ENCODE data around the gene SPATA31C2.
"Not testable (repeated sequence)": the region's sequence is repeated elsewhere in the genome, so short reads cannot be mapped to it uniquely, and the experiment has no call there.

SPATA31C2 gene

DNA sequence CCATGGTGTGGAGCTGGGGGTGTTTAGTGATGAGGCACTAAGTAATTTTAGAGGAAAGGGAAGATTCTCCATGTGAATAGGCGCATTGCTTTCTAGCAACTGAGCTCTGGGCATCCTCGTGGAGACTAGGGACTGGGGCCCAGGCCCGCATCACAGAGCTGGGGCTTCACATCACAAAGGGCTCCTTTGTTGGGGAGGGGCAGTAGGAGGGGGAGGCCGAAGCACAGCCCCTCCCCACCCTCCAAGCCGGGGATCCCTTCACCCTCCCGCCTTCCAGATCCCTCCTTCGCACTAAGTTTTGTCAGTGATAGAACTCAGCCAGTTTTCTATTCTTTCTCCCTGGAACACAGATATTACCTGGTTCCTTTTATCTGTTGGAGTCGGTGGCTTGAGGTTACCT, at the start of gene SPATA31C2:
Gene SPATA31C2, minus strand, starts transcription at position 101 of the 400 bp plus-strand sequence. Its CDS starts 29 bp downstream, at position 72.
- not testable (repeated sequence) for H3K9me3 Mint-ChIP-seq; H3K4me3 Mint-ChIP-seq; H3K4me1 Mint-ChIP-seq; DNase-seq (ENCODE audit: low spot score in 2 of 2); ATAC-seq (replicated peaks; ENCODE audit: extremely low read depth, poor library complexity, severe bottlenecking); H3K36me3 Mint-ChIP-seq (ENCODE audit: insufficient read depth); H3K27ac Mint-ChIP-seq (ENCODE audit: low read depth); H3K27me3 Mint-ChIP-seq

DNA sequence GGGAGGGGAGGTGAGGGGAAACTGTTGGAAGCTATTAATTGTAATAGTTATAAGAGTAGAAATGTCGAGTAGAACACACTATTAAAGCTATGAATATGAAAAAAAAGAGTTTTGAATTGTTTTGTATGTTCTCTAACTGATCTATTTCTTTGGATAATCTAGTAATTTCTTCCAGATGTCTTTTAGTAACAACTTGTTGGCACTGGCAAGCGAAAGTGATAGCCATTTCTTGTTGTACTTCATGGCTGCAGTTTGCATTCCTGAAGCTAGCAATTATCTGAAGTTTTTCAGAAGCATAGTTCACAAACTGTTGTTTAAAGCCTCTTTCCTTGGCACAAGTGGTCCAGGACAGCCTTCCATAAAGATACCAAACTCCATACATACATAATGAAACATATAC, 49.4 kb upstream of the SPATA31C2 start:
- H3K4me1 Mint-ChIP-seq: no peaks in the 10 kb centered on the region
- ATAC-seq (replicated peaks; ENCODE audit: extremely low read depth, poor library complexity, severe bottlenecking) (no peak), DNase-seq (ENCODE audit: low spot score in 2 of 2) (no peak)
- H3K27ac Mint-ChIP-seq (ENCODE audit: low read depth): no peak overlapping the region
- peaks cover 5% of the 10 kb centered on the region for H3K9me3 Mint-ChIP-seq
- H3K36me3 Mint-ChIP-seq (ENCODE audit: insufficient read depth): no peaks in the 10 kb centered on the region
- no peak overlapping the region for H3K4me3 Mint-ChIP-seq
- H3K27me3 Mint-ChIP-seq: peaks cover 75% of the 10 kb centered on the region

DNA sequence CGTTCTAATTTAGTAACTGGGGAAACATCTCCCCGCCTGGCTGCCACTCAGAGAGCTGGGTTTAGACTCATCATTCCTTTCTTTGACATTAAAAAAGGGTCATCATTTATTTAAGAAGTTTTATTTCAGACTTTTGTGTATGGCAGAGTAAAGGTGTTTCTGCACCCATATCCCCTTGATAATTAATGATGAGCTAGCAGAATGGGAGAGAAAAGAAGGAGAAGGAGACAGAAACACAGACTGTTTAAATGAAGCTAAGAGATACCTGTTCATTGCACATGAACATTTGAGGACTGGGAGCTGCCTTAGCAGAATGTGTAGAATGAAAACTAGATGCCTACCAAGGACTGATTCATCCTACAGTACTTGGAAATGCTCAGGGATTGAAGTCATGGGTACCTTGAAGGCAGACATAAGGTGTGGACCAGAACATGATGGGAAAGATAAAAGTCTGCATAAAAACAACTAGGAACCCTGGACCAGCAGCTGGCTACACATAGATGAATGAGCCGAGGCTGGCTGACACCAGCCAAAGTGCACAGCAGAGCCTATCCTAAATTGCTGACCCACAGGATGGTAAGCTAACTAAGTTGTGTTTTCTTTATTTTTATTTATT, 48.3 kb upstream of the SPATA31C2 start:
- no peak for ATAC-seq (replicated peaks; ENCODE audit: extremely low read depth, poor library complexity, severe bottlenecking)
- no peak for DNase-seq (ENCODE audit: low spot score in 2 of 2)

DNA sequence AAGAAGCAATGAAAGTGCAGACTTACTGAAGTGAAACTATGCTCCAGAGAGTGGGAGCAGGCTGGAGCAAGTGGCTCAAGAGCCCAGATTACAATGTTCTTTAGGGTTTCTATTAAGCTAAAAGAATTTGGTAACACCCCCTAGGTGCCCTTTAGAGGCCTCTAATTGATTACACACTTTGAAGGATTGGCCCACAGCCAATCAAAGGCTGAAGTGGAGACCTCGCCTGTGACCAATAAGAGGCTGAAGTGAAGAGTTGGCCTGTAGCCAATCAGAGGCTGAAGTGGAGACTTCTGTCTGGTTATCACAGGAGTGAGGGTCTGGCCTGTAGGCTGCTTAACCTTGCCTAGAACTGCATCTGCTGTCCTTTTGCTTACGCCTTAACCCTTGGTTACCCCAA, 46.7 kb upstream of the SPATA31C2 start:
- H3K4me3 Mint-ChIP-seq: no peak overlapping the region
- no peak overlapping the region for H3K27ac Mint-ChIP-seq (ENCODE audit: low read depth)
- peaks cover 9% of the 10 kb centered on the region for H3K4me1 Mint-ChIP-seq
- H3K9me3 Mint-ChIP-seq: peaks cover 5% of the 10 kb centered on the region
- H3K27me3 Mint-ChIP-seq: peaks cover 67% of the 10 kb centered on the region
- no peak for ATAC-seq (replicated peaks; ENCODE audit: extremely low read depth, poor library complexity, severe bottlenecking)
- no peaks in the 10 kb centered on the region for H3K36me3 Mint-ChIP-seq (ENCODE audit: insufficient read depth)
- no peak for DNase-seq (ENCODE audit: low spot score in 2 of 2)

More for the DNA sequence above, 48.3 kb upstream of the SPATA31C2 start:
- Mint-ChIP-seq H3K4me1 (no peaks in the 10 kb centered on the region), H3K4me3 (no peak overlapping the region), H3K27me3 (peaks cover 73% of the 10 kb centered on the region), H3K9me3 (peaks cover 5% of the 10 kb centered on the region), H3K36me3 (ENCODE audit: insufficient read depth) (no peaks in the 10 kb centered on the region), H3K27ac (ENCODE audit: low read depth) (no peak overlapping the region)

DNA sequence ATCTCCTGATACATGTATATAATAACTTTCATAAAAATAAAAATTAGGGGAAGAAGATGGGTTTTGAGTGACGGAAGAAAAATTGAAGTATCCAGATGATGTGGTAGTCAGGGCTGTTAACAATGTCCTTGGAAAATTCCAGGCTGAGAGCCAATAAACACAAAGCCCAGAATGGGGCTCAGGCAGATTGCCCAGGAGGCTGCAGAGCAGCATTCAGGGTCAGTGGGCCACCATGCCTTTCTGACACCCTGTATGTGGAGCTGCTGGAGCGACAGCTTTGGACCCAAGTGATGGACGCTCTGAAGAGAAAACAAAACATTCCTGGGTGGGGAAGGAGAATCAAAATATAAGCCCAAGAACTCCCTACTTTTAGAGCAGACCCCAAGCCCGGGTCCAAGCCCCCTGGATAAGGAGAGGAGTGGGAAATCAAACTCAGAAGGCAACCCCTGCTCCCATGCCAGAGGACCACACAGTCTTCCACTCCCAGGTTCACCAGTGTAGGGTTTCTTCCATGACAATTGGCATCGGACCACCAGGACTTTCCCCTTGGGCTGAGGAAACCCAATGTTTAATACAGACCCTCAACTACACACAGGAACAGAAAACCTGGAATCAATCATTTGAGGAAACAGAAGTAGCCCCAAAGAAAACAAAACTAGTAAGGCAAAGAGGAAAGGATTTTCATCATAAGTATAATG, 45.7 kb upstream of the SPATA31C2 start:
- Mint-ChIP-seq H3K27me3 (peaks cover 57% of the 10 kb centered on the region), H3K36me3 (ENCODE audit: insufficient read depth) (peaks cover 2% of the 10 kb centered on the region), H3K4me1 (peaks cover 15% of the 10 kb centered on the region), H3K27ac (ENCODE audit: low read depth) (no peak overlapping the region), H3K4me3 (no peak overlapping the region), H3K9me3 (peaks cover 3% of the 10 kb centered on the region)
- DNase-seq (ENCODE audit: low spot score in 2 of 2) (no peak), ATAC-seq (replicated peaks; ENCODE audit: extremely low read depth, poor library complexity, severe bottlenecking) (no peak)

DNA sequence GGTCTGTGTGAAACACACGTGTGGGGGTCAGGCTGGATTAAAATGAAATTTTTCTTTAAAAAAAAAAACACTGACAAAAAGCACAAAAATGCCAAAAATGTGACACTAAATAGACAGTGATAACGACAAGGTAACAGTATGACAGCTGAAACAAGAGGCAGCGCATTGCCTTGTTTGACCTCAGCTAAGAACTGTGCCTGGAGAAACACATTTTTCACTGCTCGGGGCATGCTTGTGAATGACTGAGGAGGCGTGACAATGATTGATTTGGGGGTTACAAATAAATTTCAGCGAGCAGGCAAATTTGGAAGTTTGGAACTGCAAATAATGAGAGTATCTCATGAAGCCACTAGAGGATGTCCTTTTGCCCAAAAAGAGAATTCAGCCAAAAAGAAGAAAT, 44.2 kb upstream of the SPATA31C2 start:
- DNase-seq (ENCODE audit: low spot score in 2 of 2) (no peak), ATAC-seq (replicated peaks; ENCODE audit: extremely low read depth, poor library complexity, severe bottlenecking) (no peak)
- H3K9me3 Mint-ChIP-seq: no peaks in the 10 kb centered on the region
- H3K4me3 Mint-ChIP-seq: no peak overlapping the region
- peaks cover 54% of the 10 kb centered on the region for H3K27me3 Mint-ChIP-seq
- H3K27ac Mint-ChIP-seq (ENCODE audit: low read depth): no peak overlapping the region
- H3K4me1 Mint-ChIP-seq: peaks cover 22% of the 10 kb centered on the region
- peaks cover 5% of the 10 kb centered on the region for H3K36me3 Mint-ChIP-seq (ENCODE audit: insufficient read depth)

DNA sequence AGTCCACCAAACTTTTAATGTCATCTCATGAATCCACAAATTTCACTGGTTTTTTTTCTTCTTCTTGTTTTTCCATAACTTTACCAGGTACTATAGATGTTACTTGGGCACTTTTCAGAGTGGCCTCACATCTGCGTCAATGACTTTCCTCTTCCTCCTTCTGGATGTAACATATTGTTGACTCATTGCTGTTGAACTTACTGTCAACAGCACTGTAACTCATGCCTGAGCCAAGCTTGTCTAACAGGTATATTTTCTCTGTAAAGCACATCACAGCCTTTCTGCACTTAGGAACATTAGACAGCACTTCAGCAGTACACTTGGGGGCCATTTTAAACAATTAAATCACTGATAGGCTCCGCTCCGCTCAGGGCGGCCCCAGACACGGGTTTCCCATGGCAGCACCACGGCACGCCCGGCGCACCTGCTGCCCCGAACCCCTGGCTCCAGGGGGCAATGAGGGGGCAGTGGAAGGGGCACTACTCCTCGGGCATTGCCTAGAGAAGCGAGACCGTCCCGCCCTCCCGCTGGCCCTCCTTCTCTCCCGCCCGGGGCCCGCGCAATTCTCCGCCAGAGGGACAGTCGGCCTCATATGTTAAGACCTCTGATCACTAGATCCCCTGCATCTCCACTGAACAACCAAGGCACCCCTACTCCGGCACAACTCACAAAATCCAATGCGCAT, 41.9 kb upstream of the SPATA31C2 start:
- Mint-ChIP-seq H3K4me3 (no peak overlapping the region), H3K4me1 (peaks cover 22% of the 10 kb centered on the region), H3K27me3 (peaks cover 37% of the 10 kb centered on the region), H3K27ac (ENCODE audit: low read depth) (no peak overlapping the region), H3K9me3 (no peaks in the 10 kb centered on the region), H3K36me3 (ENCODE audit: insufficient read depth) (peaks cover 5% of the 10 kb centered on the region)
- ATAC-seq (replicated peaks; ENCODE audit: extremely low read depth, poor library complexity, severe bottlenecking): no peak
- no peak for DNase-seq (ENCODE audit: low spot score in 2 of 2)

DNA sequence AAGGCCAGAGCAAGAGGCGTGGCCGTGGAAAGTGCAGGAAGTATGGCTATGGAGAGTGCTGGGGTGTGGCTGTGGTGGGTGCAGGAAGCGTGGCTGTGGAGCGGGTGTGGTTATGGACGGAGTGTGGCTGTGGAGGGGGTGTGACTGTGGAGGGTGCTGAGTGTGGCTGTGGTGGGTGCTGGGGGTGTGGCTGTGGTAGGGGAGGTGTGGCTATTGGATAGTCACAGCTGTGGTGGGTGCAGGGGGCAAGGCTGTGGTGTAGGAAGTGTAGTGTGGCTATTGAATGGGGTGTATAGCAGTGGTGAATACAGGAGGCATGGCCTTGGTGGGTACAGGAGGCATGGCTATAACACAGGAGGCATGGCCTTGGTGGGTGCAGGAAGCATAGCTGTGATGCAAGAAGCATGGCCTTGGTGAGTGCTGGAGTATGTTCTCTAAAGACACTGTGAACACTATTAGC, 40.8 kb upstream of the SPATA31C2 start:
- ATAC-seq (replicated peaks; ENCODE audit: extremely low read depth, poor library complexity, severe bottlenecking): peak; percentile 83
- peaks cover 22% of the 10 kb centered on the region for H3K4me1 Mint-ChIP-seq
- peaks cover 5% of the 10 kb centered on the region for H3K36me3 Mint-ChIP-seq (ENCODE audit: insufficient read depth)
- no peak overlapping the region for H3K4me3 Mint-ChIP-seq
- peaks cover 26% of the 10 kb centered on the region for H3K27me3 Mint-ChIP-seq
- no peaks in the 10 kb centered on the region for H3K9me3 Mint-ChIP-seq
- DNase-seq (ENCODE audit: low spot score in 2 of 2): peak in 1 of 2 donors; percentile 21
- H3K27ac Mint-ChIP-seq (ENCODE audit: low read depth): peak overlapping the region; percentile 56

DNA sequence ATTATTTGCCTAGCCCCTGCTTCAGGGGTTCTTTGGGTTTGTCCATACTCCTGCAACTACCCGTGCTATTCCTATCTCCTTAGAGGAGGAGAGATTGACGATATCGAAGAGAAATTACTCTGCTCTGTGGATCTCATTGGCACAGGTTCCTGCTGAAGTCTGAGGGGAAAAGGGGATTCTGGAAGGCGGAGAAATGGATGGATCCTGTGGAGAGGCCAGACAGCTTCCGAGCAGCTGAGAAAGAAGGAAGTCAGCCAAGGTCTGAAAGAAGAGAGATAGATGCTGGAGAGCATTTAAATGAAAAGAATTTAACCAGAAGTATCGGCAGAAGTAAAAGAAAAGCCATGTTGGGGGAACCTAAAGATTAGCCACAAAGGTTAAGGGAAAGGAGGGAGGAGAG, 40.4 kb upstream of the SPATA31C2 start:
- H3K4me3 Mint-ChIP-seq: no peak overlapping the region
- H3K27ac Mint-ChIP-seq (ENCODE audit: low read depth): peak overlapping the region; percentile 56
- H3K9me3 Mint-ChIP-seq: no peaks in the 10 kb centered on the region
- H3K4me1 Mint-ChIP-seq: peaks cover 22% of the 10 kb centered on the region
- H3K36me3 Mint-ChIP-seq (ENCODE audit: insufficient read depth): peaks cover 5% of the 10 kb centered on the region
- DNase-seq (ENCODE audit: low spot score in 2 of 2): no peak
- ATAC-seq (replicated peaks; ENCODE audit: extremely low read depth, poor library complexity, severe bottlenecking): no peak
- H3K27me3 Mint-ChIP-seq: peaks cover 22% of the 10 kb centered on the region

DNA sequence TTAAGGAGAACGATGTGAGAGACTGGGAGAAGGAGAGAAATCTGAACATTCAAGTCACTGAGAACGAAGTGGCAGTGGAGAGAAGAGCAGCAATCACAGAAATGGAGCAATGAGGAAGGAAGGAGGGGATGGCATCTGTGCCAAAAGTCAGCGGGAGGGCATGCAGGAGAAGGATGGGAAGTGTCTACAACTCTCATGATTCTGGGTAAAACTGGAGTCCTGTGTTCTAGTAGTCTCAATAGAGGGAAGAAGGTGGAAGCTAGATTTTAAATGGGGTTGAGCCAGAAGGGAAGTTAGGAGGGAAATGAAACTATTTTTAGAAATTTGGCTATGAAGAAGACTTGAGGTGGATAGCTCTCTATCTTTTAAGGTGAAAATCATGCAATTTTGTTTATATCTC, 39.1 kb upstream of the SPATA31C2 start:
- ATAC-seq (replicated peaks; ENCODE audit: extremely low read depth, poor library complexity, severe bottlenecking): no peak
- Mint-ChIP-seq H3K9me3 (no peaks in the 10 kb centered on the region), H3K4me1 (peaks cover 22% of the 10 kb centered on the region), H3K27me3 (peaks cover 9% of the 10 kb centered on the region), H3K36me3 (ENCODE audit: insufficient read depth) (peaks cover 5% of the 10 kb centered on the region), H3K27ac (ENCODE audit: low read depth) (no peak overlapping the region), H3K4me3 (no peak overlapping the region)
- no peak for DNase-seq (ENCODE audit: low spot score in 2 of 2)

DNA sequence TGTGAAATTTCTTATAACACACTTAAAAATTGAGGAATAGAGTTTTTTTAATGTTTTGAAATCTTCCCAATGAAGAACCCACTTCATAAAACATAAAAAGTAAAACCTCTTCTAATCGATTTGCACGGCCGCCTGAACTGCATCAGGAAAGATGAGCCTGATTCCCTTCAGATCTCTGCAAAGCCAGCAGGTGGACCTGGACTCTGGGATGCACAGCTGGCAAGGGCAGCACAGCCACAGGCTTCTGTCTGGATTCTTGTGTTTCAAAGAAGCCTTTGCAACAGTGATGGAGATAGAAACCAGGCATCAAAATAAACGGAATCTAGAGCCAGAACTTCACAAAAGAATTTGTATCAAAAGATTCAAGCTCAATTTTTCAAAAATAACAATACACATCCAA, 36.0 kb upstream of the SPATA31C2 start:
- DNase-seq (ENCODE audit: low spot score in 2 of 2) (no peak), ATAC-seq (replicated peaks; ENCODE audit: extremely low read depth, poor library complexity, severe bottlenecking) (no peak)
- Mint-ChIP-seq H3K36me3 (ENCODE audit: insufficient read depth) (peaks cover 5% of the 10 kb centered on the region), H3K4me3 (no peak overlapping the region), H3K27ac (ENCODE audit: low read depth) (no peak overlapping the region), H3K9me3 (no peaks in the 10 kb centered on the region), H3K27me3 (no peaks in the 10 kb centered on the region), H3K4me1 (peaks cover 10% of the 10 kb centered on the region)

DNA sequence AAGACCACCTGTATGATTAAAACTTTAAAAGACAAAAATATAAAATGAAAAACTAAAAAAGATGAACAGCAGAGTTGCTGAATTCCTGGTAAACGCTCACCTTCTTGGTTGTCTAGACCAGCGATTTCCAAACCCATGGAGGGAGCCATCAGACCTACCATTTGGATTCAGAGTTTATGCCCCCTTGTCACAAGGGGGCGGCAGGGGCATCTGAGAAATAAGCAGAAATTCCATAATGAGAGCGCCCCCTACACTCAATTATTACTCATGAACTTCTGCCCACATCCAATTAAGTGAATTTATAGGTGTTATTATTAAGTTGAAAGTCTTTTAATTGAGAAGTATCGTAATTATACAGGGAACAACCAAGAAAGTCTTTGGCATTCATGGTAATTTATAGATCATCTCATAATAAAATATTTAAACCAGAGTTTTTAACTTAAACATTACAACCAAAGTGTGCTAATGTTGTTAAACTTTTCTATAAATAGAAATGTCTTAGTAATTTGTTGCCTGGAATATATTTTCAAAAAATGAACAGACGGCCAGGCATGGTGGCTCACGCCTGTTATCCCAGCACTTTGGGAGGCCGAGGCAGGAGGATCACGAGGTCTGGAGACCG, 35.2 kb upstream of the SPATA31C2 start:
- peaks cover 2% of the 10 kb centered on the region for H3K4me1 Mint-ChIP-seq
- ATAC-seq (replicated peaks; ENCODE audit: extremely low read depth, poor library complexity, severe bottlenecking): no peak
- no peaks in the 10 kb centered on the region for H3K36me3 Mint-ChIP-seq (ENCODE audit: insufficient read depth)
- no peaks in the 10 kb centered on the region for H3K9me3 Mint-ChIP-seq
- peak in 1 of 2 donors; percentile 18 for DNase-seq (ENCODE audit: low spot score in 2 of 2)
- H3K27me3 Mint-ChIP-seq: no peaks in the 10 kb centered on the region
- H3K27ac Mint-ChIP-seq (ENCODE audit: low read depth): no peak overlapping the region
- no peak overlapping the region for H3K4me3 Mint-ChIP-seq

All from central memory CD8-positive, alpha-beta T cell (primary cell).